GM19397 (cell line): Measurements from ENCODE around the gene OR6K3.
"Not testable (repeated sequence)": the region's sequence is repeated elsewhere in the genome, so short reads cannot be mapped to it uniquely, and the experiment has no call there.

Experiments used
- ATAC-seq: cut with Tn5 transposase; IDR thresholded peaks from one replicate; pipeline ENCODE4 v1.9.1; 2021; ENCODE audit warnings: mild to moderate bottlenecking, moderate library complexity; ENCODE audit not compliant: unreplicated experiment

The OR6K3 gene, protein sequence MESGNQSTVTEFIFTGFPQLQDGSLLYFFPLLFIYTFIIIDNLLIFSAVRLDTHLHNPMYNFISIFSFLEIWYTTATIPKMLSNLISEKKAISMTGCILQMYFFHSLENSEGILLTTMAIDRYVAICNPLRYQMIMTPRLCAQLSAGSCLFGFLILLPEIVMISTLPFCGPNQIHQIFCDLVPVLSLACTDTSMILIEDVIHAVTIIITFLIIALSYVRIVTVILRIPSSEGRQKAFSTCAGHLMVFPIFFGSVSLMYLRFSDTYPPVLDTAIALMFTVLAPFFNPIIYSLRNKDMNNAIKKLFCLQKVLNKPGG

GRCh38 chr1:158720620-158721019, at the start of gene OR6K3:
Gene OR6K3, minus strand, starts transcription at chr1:158720720. Its CDS starts 2,605 bp downstream, at chr1:158718115.
- ATAC-seq = no peak

GRCh38 chr1:158754420-158754819, 33.9 kb upstream of the OR6K3 start, which contains the start of gene OR6K6:
Gene OR6K6, plus strand, starts transcription at chr1:158754720. Its CDS starts 168 bp downstream, at chr1:158754888.
- no peak for ATAC-seq

GRCh38 chr1:158752155-158752712, 31.7 kb upstream of the OR6K3 start:
- no peak for ATAC-seq

GRCh38 chr1:158735848-158736247, 15.3 kb upstream of the OR6K3 start:
- no peak for ATAC-seq

DNA sequence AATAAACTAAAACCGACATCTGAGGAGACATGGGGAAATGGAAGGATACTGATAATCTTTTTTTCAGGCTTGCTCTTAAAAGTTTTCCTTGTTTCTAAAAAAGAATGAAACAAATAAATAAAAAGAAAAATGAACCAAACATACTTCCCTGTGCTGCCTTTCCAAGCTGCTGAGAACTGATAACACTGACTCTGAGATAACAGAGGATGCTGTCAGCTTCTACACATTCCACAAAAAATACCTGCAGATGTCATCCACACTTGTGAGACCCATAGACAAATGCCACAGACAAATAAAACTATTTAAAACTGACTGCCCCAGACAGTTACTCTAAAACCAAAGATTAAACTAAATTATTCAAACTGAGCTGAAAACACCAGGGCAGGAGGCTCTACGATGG, 12.0 kb upstream of the OR6K3 start:
- ATAC-seq = no peak

- no peak for ATAC-seq
Measured at GRCh38 chr1:158731707-158732106, 11.2 kb upstream of the OR6K3 start.

DNA sequence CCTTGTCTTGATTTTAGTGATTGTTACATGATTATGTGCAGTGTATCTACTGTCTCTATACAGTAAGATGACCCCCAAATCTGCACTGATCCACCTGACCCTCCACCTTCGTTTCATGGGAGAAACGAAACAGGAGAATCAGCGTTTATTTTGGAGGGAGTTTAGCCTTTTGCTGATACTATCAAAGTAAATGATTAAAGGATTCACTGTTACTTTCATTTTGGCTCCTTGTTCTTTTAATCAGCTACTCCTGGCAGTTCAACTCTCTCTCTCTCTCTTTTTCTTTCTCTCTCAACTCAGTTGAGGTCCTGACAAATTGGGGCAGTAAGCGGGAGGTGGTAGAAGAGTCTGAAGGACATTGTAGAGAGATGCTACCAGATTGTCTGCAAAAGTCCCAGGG, 9.9 kb upstream of the OR6K3 start:
- no peak for ATAC-seq

DNA sequence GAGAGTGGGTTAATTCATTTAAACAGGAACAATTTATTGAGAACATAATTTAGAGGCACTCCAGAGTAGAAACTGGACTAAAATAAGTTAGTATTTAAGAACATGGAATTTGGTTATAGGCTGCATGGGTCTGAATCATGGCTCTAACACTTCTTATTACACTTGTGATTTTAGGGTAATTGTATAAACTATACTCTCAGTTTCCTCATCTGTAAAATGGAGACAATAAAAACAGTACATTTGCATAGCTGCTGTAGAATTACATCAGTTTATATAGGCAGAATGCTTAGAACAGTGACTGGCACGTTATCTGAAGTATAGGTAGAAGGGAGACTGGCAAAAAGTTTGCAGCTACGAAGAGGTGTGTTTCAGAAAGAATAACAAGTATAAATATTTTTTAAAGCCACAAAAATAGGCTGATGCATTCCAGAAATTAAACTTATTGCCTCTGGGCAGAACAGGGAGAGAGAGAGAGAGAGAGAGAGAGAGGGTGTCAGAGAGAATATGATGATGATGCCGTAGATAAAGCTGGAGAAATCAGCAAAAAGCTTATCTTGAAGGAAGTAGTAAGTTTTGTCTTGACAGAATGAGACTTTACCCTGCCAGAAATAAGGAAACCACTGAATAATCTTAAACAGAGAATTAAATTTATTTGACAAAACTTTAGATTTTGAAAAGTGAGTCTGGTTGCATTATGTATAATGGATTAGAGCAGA, 8.1 kb upstream of the OR6K3 start:
- ATAC-seq = no peak

DNA sequence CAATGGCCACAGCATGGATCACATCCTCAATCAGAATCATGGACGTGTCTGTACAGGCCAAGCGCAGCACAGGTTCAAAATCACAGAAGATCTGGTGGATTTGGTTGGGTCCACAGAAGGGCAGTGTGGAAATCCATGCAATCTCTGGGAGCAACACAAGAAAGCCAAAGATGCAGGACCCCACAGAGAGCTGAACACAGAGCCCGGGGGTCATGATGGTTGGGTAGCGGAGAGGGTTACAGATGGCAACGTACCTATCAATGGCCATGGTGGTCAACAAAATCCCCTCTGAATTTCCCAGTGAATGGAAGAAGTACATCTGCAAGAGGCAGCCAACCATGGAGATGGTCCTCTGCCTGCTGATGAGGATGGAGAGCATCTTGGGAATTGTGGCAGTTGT, 3.9 kb upstream of the OR6K3 start:
- no peak for ATAC-seq

- ATAC-seq = no peak
Measured at GRCh38 chr1:158719664-158720063, 856 bp downstream of the OR6K3 start.

GRCh38 chr1:158717344-158717743, 3.2 kb downstream of the OR6K3 start:
- no peak for ATAC-seq

GRCh38 chr1:158716335-158716734, 4.2 kb downstream of the OR6K3 start:
- ATAC-seq = no peak

- no peak for ATAC-seq
Measured at GRCh38 chr1:158714754-158715153, 5.8 kb downstream of the OR6K3 start.

GRCh38 chr1:158711098-158711497, 9.4 kb downstream of the OR6K3 start:
- ATAC-seq = no peak

DNA sequence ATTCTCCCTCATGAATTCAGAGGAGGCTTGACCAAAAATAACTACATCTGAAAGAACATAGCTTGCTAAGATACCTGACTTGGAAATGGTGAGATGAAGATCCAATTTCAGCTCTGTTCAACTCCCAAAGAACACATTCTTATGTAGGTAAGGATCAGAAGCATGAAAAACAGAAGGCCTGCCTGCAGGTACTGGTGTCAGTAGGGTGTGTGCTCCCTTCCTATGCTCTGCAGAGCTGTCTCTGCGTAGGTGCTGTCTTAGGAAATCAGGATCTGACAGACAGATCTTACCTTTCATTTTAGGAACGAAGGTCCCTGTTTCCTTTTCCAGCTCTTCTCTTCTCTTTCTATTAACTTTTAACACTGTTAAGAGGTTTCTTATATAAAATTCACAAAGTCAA, 14.4 kb downstream of the OR6K3 start:
- ATAC-seq = no peak

DNA sequence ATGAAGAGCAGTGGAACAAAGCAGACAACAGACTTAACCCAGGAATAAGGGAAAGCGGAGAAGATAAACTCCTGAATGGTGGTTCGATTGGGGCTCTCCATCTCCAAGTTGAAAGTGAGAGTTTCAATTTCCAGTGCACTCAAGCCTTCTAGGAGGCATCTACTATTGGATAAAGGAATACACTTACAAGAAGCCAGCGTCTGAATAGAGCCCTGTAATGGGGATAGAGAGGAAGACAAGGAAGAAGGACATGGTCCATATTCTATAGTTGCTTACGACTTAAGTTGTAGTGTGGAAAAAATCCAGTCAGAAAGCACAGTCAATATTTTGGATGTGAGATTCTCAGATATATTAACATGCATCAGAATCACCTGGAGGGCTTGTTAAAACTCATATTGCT, 20.0 kb downstream of the OR6K3 start, which contains the start of gene OR6K2:
OR6K2 (minus strand) TSS at position 101 of the 400 bp plus-strand sequence; CDS start at position 101, 0 bp downstream.
- no peak for ATAC-seq

GRCh38 chr1:158694596-158694995, 25.9 kb downstream of the OR6K3 start:
- ATAC-seq = no peak

DNA sequence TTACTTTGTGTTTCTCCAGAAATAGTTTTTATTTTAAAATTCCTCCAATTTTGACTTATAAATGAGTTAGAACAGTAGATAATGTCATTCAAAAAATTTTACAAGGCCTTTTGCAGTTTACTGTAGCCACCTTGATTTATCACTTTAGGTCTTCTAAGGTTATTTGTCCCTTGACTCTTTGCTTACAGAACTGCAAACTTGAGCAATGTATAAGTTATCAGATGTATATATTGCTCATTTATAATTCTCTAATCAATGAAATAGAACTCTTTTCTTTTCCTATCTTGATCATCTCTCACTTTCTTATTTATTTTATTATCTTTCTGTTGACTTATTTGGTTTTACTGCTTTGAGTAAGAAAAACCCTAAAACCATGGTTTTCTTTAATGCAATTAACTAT, 28.2 kb downstream of the OR6K3 start:
- no peak for ATAC-seq

DNA sequence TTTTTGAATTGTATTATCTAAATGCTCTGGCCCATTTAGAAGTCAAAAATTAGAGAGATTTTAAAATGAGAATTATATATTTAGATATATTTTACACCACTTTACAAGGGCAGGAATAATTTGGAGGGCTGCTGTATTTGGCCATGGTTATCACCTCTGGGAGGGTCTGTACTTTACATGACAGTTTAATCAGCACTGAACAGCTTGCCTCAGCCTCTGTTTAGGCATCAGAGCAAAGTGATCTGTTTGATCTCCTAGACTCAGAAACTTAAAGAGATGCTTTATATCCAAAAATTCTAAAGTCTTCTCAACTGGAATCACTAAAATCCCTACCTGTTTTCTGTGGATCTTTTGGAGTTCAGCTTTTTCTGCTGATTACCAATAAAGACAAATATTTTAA, 28.6 kb downstream of the OR6K3 start:
- ATAC-seq = no peak

GRCh38 chr1:158691149-158691548, 29.4 kb downstream of the OR6K3 start:
- ATAC-seq = not testable (repeated sequence)

DNA sequence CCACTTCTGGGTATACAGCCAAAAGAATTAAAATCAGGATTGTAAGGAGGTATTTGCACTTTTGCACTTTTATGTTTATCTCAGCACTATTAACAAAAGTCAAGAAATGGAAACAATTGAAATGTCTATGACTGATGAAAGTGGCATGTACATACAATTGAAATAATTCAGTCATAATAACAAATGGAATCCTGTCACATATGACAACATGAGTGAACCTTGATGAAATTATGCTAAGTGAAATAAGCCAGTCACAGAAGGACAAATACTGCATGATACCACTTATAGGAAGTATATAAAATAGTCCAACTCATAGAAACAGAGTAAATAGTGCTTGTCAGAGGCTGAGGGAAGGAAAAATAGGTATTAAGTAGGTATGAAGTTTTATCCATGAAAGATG, 30.6 kb downstream of the OR6K3 start:
- no peak for ATAC-seq

- ATAC-seq = no peak
Measured at GRCh38 chr1:158689110-158689509, 31.4 kb downstream of the OR6K3 start.
